ENCODE results near the gene RPP38.

The RPP38 gene

GRCh38 chr10:15112657-15113056, 15.5 kb downstream of the RPP38 start:
- Histone ChIP-seq H3K27ac (ENCODE audit: low read depth, low read length) (no peak overlapping the region), H3K36me3 (ENCODE audit: control insufficient read depth, insufficient read depth, low read length) (peaks cover 31% of the 10 kb centered on the region), H3K9me3 (ENCODE audit: control insufficient read depth, insufficient read depth, low read depth, low read length) (no peaks in the 10 kb centered on the region), H3K9ac (ENCODE audit: low read length) (no peak overlapping the region), H3K4me1 (ENCODE audit: control insufficient read depth, insufficient read depth, low read length) (no peaks in the 10 kb centered on the region), H3K4me3 (ENCODE audit: low read depth, low read length) (no peak overlapping the region), H3K27me3 (ENCODE audit: control insufficient read depth, insufficient read depth, low read length) (no peaks in the 10 kb centered on the region)

- Histone ChIP-seq H3K27me3 (ENCODE audit: control insufficient read depth, insufficient read depth, low read length) (no peaks in the 10 kb centered on the region), H3K36me3 (ENCODE audit: control insufficient read depth, insufficient read depth, low read length) (peaks cover 28% of the 10 kb centered on the region), H3K4me1 (ENCODE audit: control insufficient read depth, insufficient read depth, low read length) (no peaks in the 10 kb centered on the region), H3K4me3 (ENCODE audit: low read depth, low read length) (no peak overlapping the region), H3K9me3 (ENCODE audit: control insufficient read depth, insufficient read depth, low read depth, low read length) (no peaks in the 10 kb centered on the region), H3K9ac (ENCODE audit: low read length) (no peak overlapping the region), H3K27ac (ENCODE audit: low read depth, low read length) (no peak overlapping the region)
Measured at GRCh38 chr10:15113766-15114165, 16.6 kb downstream of the RPP38 start.

- no peak overlapping the region for H3K9ac ChIP-seq (ENCODE audit: low read length)
Measured at GRCh38 chr10:15116225-15116624, 19.1 kb downstream of the RPP38 start.

GRCh38 chr10:15118615-15119014, 21.5 kb downstream of the RPP38 start:
- no peaks in the 10 kb centered on the region for H3K4me1 ChIP-seq (ENCODE audit: control insufficient read depth, insufficient read depth, low read length)
- H3K36me3 ChIP-seq (ENCODE audit: control insufficient read depth, insufficient read depth, low read length), result peaks cover 28% of the 10 kb centered on the region
- no peaks in the 10 kb centered on the region for H3K9me3 ChIP-seq (ENCODE audit: control insufficient read depth, insufficient read depth, low read depth, low read length)
- no peak overlapping the region for H3K9ac ChIP-seq (ENCODE audit: low read length)
- H3K27ac ChIP-seq (ENCODE audit: low read depth, low read length), result no peak overlapping the region
- H3K27me3 ChIP-seq (ENCODE audit: control insufficient read depth, insufficient read depth, low read length), result no peaks in the 10 kb centered on the region
- no peak overlapping the region for H3K4me3 ChIP-seq (ENCODE audit: low read depth, low read length)

More at GRCh38 chr10:15116225-15116624, 19.1 kb downstream of the RPP38 start:
- no peaks in the 10 kb centered on the region for H3K9me3 ChIP-seq (ENCODE audit: control insufficient read depth, insufficient read depth, low read depth, low read length)
- H3K4me1 ChIP-seq (ENCODE audit: control insufficient read depth, insufficient read depth, low read length), result no peaks in the 10 kb centered on the region
- no peak overlapping the region for H3K27ac ChIP-seq (ENCODE audit: low read depth, low read length)
- no peak overlapping the region for H3K4me3 ChIP-seq (ENCODE audit: low read depth, low read length)
- no peaks in the 10 kb centered on the region for H3K27me3 ChIP-seq (ENCODE audit: control insufficient read depth, insufficient read depth, low read length)
- peaks cover 30% of the 10 kb centered on the region for H3K36me3 ChIP-seq (ENCODE audit: control insufficient read depth, insufficient read depth, low read length)

- peaks cover 37% of the 10 kb centered on the region for H3K36me3 ChIP-seq (ENCODE audit: control insufficient read depth, insufficient read depth, low read length)
- H3K9ac ChIP-seq (ENCODE audit: low read length), result no peak overlapping the region
- no peaks in the 10 kb centered on the region for H3K27me3 ChIP-seq (ENCODE audit: control insufficient read depth, insufficient read depth, low read length)
- H3K27ac ChIP-seq (ENCODE audit: low read depth, low read length), result no peak overlapping the region
- H3K4me1 ChIP-seq (ENCODE audit: control insufficient read depth, insufficient read depth, low read length), result no peaks in the 10 kb centered on the region
- H3K4me3 ChIP-seq (ENCODE audit: low read depth, low read length), result no peak overlapping the region
- H3K9me3 ChIP-seq (ENCODE audit: control insufficient read depth, insufficient read depth, low read depth, low read length), result no peaks in the 10 kb centered on the region
Measured at GRCh38 chr10:15120523-15120922, 23.4 kb downstream of the RPP38 start.

DNA sequence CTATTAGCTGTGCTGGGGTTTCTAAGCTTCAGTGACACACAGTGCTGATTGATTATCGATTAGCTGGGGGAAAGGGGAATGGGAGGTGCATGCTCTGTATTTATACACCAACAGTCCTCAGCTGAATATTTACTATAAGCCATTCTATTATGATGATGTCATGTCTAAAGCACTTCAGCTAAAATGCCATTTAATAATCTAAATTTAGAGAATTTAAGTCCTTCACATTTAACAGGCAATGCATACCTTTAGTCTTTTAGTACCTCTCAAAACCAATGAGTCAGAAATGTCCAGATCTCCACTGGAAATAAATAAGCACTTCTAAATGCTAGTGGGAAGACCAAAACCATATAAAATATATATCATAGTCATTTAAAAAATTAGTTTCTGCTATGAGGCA, 24.6 kb downstream of the RPP38 start:
- no peak overlapping the region for H3K4me3 ChIP-seq (ENCODE audit: low read depth, low read length)
- H3K9me3 ChIP-seq (ENCODE audit: control insufficient read depth, insufficient read depth, low read depth, low read length), result no peaks in the 10 kb centered on the region
- H3K27me3 ChIP-seq (ENCODE audit: control insufficient read depth, insufficient read depth, low read length), result no peaks in the 10 kb centered on the region
- no peak overlapping the region for H3K27ac ChIP-seq (ENCODE audit: low read depth, low read length)
- peaks cover 36% of the 10 kb centered on the region for H3K36me3 ChIP-seq (ENCODE audit: control insufficient read depth, insufficient read depth, low read length)
- no peaks in the 10 kb centered on the region for H3K4me1 ChIP-seq (ENCODE audit: control insufficient read depth, insufficient read depth, low read length)
- no peak overlapping the region for H3K9ac ChIP-seq (ENCODE audit: low read length)

GRCh38 chr10:15122477-15123030, 25.4 kb downstream of the RPP38 start:
- no peaks in the 10 kb centered on the region for H3K4me1 ChIP-seq (ENCODE audit: control insufficient read depth, insufficient read depth, low read length)
- no peak overlapping the region for H3K4me3 ChIP-seq (ENCODE audit: low read depth, low read length)
- H3K9ac ChIP-seq (ENCODE audit: low read length), result no peak overlapping the region
- no peaks in the 10 kb centered on the region for H3K27me3 ChIP-seq (ENCODE audit: control insufficient read depth, insufficient read depth, low read length)
- H3K36me3 ChIP-seq (ENCODE audit: control insufficient read depth, insufficient read depth, low read length), result peaks cover 36% of the 10 kb centered on the region
- H3K9me3 ChIP-seq (ENCODE audit: control insufficient read depth, insufficient read depth, low read depth, low read length), result no peaks in the 10 kb centered on the region
- H3K27ac ChIP-seq (ENCODE audit: low read depth, low read length), result no peak overlapping the region

- Histone ChIP-seq H3K36me3 (ENCODE audit: control insufficient read depth, insufficient read depth, low read length) (peaks cover 42% of the 10 kb centered on the region), H3K4me3 (ENCODE audit: low read depth, low read length) (no peak overlapping the region), H3K4me1 (ENCODE audit: control insufficient read depth, insufficient read depth, low read length) (no peaks in the 10 kb centered on the region), H3K9ac (ENCODE audit: low read length) (no peak overlapping the region), H3K27ac (ENCODE audit: low read depth, low read length) (0 out of 2 replicates have a peak overlapping the region, but pooled peaks have one; percentile 11), H3K27me3 (ENCODE audit: control insufficient read depth, insufficient read depth, low read length) (no peaks in the 10 kb centered on the region), H3K9me3 (ENCODE audit: control insufficient read depth, insufficient read depth, low read depth, low read length) (no peaks in the 10 kb centered on the region)
Measured at GRCh38 chr10:15123749-15124184, 26.6 kb downstream of the RPP38 start.

DNA sequence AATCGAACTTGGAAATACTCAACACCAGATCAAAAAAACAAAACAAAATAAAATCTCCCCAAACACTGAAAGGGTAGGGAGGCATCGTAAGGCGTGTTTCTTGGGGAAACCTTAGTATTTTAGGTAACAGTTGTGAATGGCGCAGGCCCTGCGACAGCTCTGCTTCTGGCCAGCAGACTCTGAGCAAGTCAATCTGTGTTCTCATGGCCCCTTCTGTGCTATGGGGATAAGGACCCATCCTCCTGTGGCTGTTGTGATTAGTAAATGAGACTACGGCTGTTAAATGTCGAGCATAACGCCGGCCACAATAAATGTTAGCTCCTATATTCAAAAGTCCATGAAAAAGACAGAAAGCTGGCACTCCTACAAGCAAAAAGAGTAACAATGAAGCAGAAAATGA, 27.0 kb downstream of the RPP38 start:
- H3K4me1 ChIP-seq (ENCODE audit: control insufficient read depth, insufficient read depth, low read length), result no peaks in the 10 kb centered on the region
- H3K27ac ChIP-seq (ENCODE audit: low read depth, low read length), result no peak overlapping the region
- no peaks in the 10 kb centered on the region for H3K9me3 ChIP-seq (ENCODE audit: control insufficient read depth, insufficient read depth, low read depth, low read length)
- peaks cover 38% of the 10 kb centered on the region for H3K36me3 ChIP-seq (ENCODE audit: control insufficient read depth, insufficient read depth, low read length)
- H3K27me3 ChIP-seq (ENCODE audit: control insufficient read depth, insufficient read depth, low read length), result no peaks in the 10 kb centered on the region
- no peak overlapping the region for H3K9ac ChIP-seq (ENCODE audit: low read length)
- H3K4me3 ChIP-seq (ENCODE audit: low read depth, low read length), result no peak overlapping the region

- H3K9ac ChIP-seq (ENCODE audit: low read length), result no peak overlapping the region
- H3K36me3 ChIP-seq (ENCODE audit: control insufficient read depth, insufficient read depth, low read length), result peaks cover 38% of the 10 kb centered on the region
- H3K27ac ChIP-seq (ENCODE audit: low read depth, low read length), result no peak overlapping the region
- H3K9me3 ChIP-seq (ENCODE audit: control insufficient read depth, insufficient read depth, low read depth, low read length), result no peaks in the 10 kb centered on the region
- no peak overlapping the region for H3K4me3 ChIP-seq (ENCODE audit: low read depth, low read length)
- H3K27me3 ChIP-seq (ENCODE audit: control insufficient read depth, insufficient read depth, low read length), result no peaks in the 10 kb centered on the region
- no peaks in the 10 kb centered on the region for H3K4me1 ChIP-seq (ENCODE audit: control insufficient read depth, insufficient read depth, low read length)
Measured at GRCh38 chr10:15124908-15125307, 27.8 kb downstream of the RPP38 start.

DNA sequence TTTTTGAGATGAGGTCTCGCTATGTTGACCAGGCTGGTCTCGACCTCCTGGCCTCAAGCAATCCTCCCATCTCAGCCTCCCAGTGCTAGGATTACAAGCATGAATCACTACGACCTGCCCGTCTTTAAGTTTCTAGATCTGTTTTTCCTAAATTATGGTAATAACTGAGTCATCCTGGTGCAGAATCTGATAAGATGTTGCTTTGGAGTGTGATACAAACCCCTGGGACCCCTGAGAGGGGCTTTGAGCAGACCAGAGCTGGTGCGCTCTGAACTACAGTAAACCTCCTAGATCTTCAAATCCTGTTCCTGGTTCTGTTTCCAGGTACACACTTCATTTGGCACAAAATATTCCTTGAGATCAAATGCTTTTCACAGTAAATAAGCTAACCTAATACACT, 34.2 kb downstream of the RPP38 start:
- Histone ChIP-seq H3K9ac (ENCODE audit: low read length) (no peak overlapping the region), H3K27ac (ENCODE audit: low read depth, low read length) (no peak overlapping the region), H3K4me1 (ENCODE audit: control insufficient read depth, insufficient read depth, low read length) (no peaks in the 10 kb centered on the region), H3K27me3 (ENCODE audit: control insufficient read depth, insufficient read depth, low read length) (no peaks in the 10 kb centered on the region), H3K4me3 (ENCODE audit: low read depth, low read length) (no peak overlapping the region), H3K9me3 (ENCODE audit: control insufficient read depth, insufficient read depth, low read depth, low read length) (no peaks in the 10 kb centered on the region), H3K36me3 (ENCODE audit: control insufficient read depth, insufficient read depth, low read length) (peaks cover 55% of the 10 kb centered on the region)

All from HUES6 (cell line).